KOPT-K1 (cell line): Measurements from ENCODE around the gene ATP11A.

Source experiments
- H3K27ac ChIP-seq: fragments of 200-600 bp; sonication (generic); 2 replicates; pipeline ENCODE4 v1.5.1; 2016; ENCODE audit warnings: antibody characterized with exemption, mild to moderate bottlenecking, low read depth, low read length; ENCODE audit not compliant: poor library complexity, severe bottlenecking
- H3K36me3 ChIP-seq: fragments of 200-600 bp; sonication (generic); 2 replicates; pipeline ENCODE4 v1.5.1; 2017; ENCODE audit warnings: antibody characterized with exemption, mild to moderate bottlenecking, low read length, moderate library complexity; ENCODE audit not compliant: insufficient read depth
- H3K9me3 ChIP-seq: fragments of 200-600 bp; sonication (generic); 2 replicates; pipeline ENCODE4 v1.5.1; 2017; ENCODE audit warnings: antibody characterized with exemption, low read length, mild to moderate bottlenecking; ENCODE audit not compliant: insufficient read depth, poor library complexity, severe bottlenecking

Gene ATP11A

DNA sequence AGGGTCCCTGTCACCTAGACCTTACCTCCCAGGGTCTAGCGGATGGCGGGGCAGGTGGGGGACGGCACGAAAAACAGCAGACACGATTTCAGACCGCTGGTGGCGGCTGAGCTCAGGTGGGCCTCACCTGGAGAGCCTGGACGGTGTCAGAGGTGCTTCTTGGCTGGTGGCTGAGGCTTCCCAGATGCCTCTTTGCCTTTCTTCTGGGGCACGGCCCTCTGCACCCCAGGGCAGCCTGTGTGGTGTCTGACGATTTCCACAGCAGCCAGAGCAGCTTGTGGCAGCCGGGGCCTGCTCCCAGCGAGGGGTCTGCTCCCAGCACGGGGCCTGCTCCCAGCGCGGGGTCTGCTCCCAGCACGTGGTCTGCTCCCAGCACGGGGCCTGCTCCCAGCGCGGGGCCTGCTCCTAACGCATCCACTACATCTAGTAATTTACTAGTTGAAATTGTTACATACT is 66.7 kb downstream of the ATP11A start:
- Histone ChIP-seq H3K27ac (no peak overlapping the region), H3K36me3 (no peaks in the 10 kb centered on the region), H3K9me3 (peaks cover 9% of the 10 kb centered on the region)

DNA sequence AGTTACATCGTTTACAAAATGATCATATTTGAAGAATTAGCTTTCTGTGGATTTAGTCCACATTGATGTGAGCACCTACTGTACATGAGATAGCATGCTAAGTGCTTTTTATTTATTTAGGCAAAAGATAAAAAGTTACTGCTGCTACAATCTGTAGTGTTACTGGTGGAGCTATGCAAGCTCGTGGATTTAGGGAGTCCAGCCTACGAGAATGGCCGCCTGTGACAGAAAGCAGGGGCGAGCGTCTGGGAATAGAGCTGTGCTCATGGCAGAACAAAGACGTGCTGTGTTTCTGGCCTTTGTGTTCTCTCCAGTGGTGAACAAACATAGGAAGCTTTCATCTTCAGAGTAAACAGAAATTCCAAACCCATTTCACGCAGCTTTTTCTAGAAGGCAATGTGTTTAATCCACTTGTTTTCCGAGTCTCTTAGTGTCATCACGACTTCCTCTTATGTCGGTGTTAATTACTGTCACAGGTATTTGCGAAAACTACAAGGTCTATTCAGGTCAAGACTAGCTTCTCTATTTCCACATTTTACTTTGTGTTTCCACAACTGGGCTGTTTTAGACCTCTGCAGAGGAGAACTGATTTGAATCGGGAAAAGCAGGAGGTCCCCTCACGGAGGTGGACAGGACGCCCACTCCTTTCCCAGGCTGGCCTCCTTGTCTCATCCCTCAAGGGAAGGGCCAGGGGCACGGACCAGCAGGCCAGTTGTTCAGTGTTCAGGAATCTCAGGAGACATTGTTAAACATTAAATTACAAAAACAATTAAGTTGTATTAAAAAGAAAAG is 67.3 kb downstream of the ATP11A start:
- Histone ChIP-seq H3K27ac (no peak overlapping the region), H3K9me3 (peaks cover 9% of the 10 kb centered on the region), H3K36me3 (no peaks in the 10 kb centered on the region)

DNA sequence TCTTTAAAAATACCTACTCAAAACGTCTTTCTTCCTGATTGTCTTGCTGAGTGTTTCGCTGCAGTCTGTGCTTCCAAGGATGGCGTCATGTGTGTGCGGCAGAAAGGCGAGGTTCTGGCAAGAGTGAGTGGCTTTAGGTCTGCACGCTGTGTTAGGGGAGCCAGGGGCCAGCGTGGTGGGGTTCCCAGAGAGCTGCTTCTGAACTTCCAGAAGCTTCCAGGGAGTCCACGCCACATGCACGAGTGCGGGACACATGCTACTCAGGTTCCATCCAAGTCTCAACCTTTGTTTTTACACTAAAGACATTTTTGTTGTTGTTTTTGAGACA is 67.9 kb downstream of the ATP11A start:
- Histone ChIP-seq H3K27ac (no peak overlapping the region), H3K36me3 (no peaks in the 10 kb centered on the region), H3K9me3 (peaks cover 9% of the 10 kb centered on the region)

DNA sequence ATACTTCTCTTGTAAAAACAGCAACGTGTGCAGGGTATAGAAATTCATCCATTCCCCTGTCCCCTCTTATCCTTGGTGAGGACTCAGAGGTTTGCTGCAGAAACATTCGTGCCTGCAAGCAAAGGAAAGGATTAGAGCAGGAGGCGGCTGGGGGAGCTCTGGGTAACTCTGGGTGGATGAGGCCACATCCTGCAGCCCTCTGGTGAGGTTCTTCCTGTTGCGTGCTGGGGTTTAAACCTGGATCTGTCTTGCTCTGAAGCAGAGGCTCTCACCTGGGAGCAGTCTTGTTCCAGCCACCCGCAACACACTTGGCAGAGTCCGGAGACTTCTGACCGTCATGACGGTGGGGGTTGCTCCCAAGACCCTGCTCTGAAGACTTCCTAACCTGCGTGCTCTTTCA is 69.2 kb downstream of the ATP11A start:
- Histone ChIP-seq H3K27ac (no peak overlapping the region), H3K36me3 (no peaks in the 10 kb centered on the region)

DNA sequence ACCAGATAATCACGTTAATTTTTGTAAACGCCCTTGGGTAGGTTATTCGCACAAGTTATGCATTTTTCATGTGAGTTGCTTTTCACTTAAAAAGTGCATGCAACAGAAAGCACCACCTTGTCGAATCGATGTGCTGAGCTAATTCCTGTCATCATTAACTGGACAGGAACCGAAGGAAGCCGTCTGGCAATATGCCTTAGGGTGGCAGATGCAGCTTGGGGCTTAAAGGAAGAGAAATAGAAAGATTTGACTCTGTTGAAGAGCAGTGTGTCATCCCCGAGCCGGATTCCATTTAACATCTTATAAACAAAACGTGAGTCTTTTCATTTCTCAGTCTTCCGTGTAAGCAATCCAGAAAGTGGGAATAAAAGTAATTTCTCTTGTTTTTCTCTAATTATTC is 70.0 kb downstream of the ATP11A start:
- Histone ChIP-seq H3K27ac (no peak overlapping the region), H3K9me3 (peaks cover 9% of the 10 kb centered on the region), H3K36me3 (no peaks in the 10 kb centered on the region)

More for the DNA sequence above, 69.2 kb downstream of the ATP11A start:
- peaks cover 9% of the 10 kb centered on the region for H3K9me3 ChIP-seq

DNA sequence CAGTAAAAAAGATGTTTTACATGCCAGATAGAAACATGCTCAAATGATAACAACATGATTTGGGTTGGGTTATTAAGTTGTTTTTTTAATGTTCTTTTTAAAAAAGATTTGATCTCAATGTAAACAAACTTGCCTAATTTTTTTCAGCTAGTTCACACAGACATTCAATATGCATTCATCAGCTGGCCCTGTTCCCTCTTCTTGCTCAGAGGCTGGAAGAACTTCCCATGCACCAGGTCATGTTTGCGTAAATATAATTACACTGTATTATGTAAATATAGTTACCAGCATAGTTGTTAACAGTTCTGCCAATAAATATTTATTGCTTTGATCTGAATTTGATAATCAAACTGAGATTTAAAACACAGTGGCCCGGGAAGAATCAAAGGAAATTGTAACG is 70.6 kb downstream of the ATP11A start:
- no peak overlapping the region for H3K27ac ChIP-seq
- no peaks in the 10 kb centered on the region for H3K36me3 ChIP-seq
- peaks cover 9% of the 10 kb centered on the region for H3K9me3 ChIP-seq

DNA sequence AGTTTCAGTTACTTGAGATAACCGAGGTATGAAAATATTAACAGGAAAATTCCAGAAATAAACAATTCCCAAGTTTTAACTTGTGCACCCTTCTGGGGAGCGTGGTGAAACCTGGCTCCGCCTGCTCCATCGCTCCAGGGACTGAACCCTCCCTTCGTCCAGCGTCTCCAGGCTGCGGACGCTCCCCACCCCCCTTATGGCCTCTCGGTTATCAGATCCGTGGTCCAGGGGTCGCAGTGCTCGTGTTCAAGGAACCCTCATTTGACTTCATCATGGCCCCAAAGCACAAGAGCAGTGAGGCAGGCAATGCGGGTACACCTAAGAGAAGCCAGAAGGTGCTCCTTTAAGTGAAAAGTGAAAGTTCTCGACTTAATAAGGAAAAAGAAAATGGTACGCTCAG is 71.1 kb downstream of the ATP11A start:
- no peaks in the 10 kb centered on the region for H3K36me3 ChIP-seq
- H3K9me3 ChIP-seq = peaks cover 9% of the 10 kb centered on the region
- no peak overlapping the region for H3K27ac ChIP-seq

DNA sequence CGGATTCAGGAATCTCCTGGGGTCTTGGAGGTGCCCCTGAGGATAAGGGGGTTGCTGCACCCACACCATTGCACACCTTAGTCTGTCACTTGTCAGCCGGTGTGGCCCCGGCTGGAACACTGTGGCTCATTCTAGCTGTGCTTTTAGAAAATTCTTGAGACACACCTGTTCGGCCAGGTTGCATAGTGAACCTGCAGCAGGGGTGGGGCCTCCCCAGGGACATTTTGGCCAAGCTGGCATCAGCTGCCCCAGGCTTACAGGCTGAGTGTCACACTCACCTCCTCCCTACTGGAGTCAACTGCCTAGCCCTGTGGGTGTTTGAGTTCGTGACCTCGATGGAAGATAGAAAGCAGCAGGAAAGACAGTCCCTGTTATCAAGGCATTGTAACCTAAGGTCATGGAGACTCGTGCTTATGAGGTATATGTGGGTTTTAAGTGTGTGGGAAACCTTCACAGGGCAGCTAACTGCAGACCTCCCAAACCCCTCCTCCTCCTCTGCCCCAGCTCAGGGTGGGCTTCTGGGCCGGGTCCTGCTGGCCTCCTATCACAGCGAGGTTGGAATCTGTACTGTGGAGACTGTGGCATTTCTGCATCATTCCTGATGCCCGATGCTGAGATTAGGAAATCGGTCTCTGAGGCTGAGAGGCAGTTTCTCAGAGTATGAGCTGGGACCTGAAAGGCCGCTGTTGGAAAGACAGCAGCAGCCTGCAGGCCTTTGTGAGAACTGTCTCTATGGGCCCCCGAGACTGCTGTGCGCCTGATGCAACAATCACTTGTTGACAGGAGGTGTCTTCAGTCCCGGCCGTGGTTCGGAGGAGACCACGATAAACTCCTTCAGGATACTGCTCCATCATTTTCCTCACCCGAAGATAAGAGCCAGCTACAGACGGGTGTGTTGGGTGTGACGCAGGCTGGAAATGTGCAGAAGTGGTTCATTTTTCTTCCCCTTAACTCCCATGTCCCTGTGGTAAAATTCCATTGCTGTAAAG is 72.2 kb downstream of the ATP11A start:
- H3K36me3 ChIP-seq = no peaks in the 10 kb centered on the region
- H3K27ac ChIP-seq = no peak overlapping the region
- peaks cover 9% of the 10 kb centered on the region for H3K9me3 ChIP-seq

DNA sequence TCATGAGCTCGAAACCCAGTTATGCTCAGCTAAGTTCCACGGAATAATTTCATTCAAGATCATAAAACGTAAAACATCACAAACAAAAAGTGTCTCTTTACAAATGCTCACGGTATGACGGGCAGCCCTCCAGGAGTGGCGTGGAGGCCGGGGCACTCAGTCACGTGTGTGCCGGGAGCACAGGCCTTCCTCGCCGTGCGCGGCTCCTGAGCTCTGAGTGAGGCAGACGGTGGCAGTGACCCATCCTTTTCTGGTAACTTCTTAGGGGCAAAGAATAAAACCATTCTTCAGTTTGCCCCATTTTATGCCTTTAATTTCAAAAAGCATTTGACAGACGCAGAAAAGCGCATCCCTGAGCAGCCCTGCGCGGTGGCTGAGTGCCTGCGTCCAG is 72.8 kb downstream of the ATP11A start:
- Histone ChIP-seq H3K27ac (no peak overlapping the region), H3K36me3 (no peaks in the 10 kb centered on the region), H3K9me3 (peaks cover 9% of the 10 kb centered on the region)

DNA sequence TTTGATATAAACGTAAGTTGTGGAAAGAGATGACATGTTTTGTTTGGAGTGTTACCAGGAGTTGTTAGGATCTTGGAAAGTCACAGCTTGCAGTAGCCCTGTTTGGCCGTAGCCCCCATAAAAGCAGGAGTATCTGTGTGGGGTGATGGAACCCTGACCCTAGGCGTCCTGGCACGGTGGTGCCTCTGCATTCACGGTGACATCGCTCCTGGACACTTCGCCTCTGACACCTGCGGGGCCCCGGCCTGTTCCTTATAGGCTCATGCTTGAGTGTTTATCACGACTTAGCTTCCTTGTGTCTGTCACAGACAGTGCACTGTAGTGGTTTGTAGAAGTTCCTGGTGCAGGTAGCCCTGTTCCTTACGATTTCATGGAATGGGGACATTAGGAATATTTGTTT is 74.2 kb downstream of the ATP11A start:
- H3K36me3 ChIP-seq = no peaks in the 10 kb centered on the region
- no peak overlapping the region for H3K27ac ChIP-seq
- H3K9me3 ChIP-seq = peaks cover 3% of the 10 kb centered on the region

DNA sequence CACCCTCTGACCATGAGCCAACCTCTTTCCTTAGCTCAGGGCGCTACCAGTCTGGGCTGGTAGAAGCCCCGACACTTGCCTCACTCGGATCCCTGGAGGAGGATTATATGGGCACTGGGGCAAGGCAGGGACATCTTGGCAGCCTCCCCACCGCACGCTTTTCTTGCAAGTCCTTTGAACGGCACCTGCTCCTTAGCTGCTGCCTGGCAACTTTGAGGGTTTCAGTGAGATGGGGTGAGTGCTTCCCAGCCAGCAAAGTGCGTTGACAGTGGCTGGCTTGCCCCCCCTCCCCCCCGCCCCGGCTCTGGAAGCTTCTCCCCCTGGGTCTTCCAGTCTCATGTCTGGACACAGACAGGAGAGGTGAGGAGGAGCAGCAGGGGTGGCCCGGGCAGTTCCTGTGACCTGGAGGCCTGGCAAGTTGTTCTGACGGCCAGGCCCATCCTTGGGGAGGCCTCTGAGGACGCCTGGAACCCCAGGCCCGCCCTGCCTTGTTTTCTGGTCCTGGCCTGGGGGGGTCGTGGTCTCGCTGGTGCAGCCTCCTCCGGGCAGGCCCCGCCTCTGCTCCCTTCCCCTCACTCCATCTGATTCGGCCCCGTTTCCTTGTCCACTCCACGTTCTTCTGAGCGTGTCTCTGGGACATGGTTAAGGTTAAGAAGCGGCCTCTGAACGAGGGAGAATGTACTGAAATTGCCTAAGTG is 75.2 kb downstream of the ATP11A start:
- Histone ChIP-seq H3K9me3 (no peaks in the 10 kb centered on the region), H3K27ac (no peak overlapping the region), H3K36me3 (no peaks in the 10 kb centered on the region)

DNA sequence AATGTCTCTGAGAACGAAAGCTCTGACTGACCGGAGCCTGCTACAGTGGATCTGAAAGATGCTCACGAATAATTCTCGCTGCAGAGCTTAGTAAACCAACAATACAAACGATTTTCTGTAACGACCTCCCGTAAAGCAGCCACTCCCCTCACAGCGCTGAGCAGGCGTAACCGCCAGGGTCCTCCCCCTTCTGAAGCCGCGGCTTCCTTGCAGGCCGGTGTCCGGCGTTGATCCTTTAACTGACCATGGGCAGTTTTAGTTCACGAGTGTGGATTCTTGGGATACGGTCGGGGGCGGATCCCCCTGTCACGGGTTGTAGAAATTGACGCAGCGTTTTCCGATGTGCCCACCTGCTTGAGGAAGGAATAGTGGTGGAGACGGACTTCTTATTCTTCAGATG is 75.9 kb downstream of the ATP11A start:
- Histone ChIP-seq H3K36me3 (no peaks in the 10 kb centered on the region; the same call in 1 of the 2 replicates), H3K9me3 (no peaks in the 10 kb centered on the region), H3K27ac (no peak overlapping the region)

DNA sequence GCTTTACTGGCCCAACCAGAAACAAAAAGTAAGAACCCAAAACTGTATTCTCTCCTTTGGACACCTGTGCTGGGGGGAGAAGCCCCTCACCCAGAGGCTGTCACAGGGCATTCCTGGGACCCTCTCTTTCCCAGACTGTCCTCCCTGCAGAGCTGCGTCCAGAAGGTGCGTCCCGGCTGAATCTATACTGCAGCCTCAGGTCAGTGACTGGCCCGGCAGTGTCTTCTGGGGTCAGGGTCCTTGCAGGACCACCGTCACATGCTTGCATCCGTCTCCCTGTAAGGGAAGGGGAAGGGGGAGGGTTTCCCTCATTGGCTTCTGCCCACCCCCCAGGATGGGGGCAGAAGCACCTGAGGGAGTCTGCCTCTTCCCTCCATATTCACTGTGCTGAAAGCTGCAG is 76.5 kb downstream of the ATP11A start:
- no peak overlapping the region for H3K27ac ChIP-seq
- peaks cover 4% of the 10 kb centered on the region; the same call in 1 of the 2 replicates for H3K36me3 ChIP-seq
- no peaks in the 10 kb centered on the region for H3K9me3 ChIP-seq

DNA sequence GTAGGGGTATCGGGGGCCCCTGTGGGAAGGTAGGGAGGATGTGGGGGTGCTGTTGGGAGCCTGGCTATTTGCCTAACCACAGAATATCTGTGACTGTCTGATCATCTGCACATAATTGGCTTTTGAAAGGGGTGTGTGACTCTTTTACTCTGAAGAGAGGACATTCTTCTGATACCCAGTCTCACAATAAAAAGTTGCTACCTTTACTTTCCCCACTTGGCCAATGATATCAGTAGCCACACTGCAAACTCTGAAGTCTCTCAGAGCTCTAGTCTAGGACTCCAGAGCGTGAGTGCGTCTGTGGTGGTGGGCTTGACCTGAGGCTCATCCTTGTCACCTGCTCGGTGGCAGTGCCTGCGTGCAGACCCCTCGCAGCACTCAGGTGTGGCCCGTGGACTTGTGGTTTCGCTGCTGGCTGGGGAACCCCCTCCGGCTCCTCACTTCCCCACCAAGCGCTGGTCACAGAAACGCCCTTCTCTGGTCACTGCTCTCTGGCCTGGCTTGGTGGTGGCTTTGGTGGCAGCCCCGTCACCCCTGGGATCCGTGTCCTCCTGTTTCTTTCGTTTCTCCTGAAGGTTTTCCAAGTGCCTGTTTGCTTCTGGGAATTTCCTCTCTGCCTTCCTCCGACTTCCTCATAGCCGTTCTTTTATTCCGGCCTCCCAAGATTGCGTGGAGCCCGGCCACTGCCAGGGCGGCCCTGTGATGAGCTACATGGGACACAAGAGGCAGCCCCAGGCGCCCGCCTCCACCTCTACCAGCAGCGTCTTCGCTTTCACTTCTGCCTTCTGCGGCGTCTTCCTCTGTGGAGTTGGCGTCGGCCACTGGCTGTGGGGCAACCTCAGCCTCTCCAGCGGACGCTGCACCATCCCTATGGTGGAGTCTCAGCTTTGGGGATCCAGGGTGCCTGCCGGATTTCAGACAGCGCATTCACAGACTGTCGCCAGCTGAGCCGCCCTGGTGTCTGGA is 78.0 kb downstream of the ATP11A start:
- Histone ChIP-seq H3K9me3 (no peaks in the 10 kb centered on the region), H3K36me3 (peaks cover 4% of the 10 kb centered on the region; the same call in 1 of the 2 replicates), H3K27ac (no peak overlapping the region)
